HuH-7 (cell line): ENCODE data around the gene MAP3K21.

Experiments used
- DNase-seq: peaks from one replicate; pipeline ENCODE4 v3.0.0; 2011; ENCODE audit warnings: low spot score

The MAP3K21 gene

GRCh38 chr1:233359905-233360304 is 32.4 kb downstream of the MAP3K21 start:
- no peak for DNase-seq

- DNase-seq = no peak
These were observed 33.1 kb downstream of the MAP3K21 start for GRCh38 chr1:233360525-233361102.

- no peak for DNase-seq
These were observed 34.4 kb downstream of the MAP3K21 start for GRCh38 chr1:233361876-233362275.

GRCh38 chr1:233362743-233363142 is 35.2 kb downstream of the MAP3K21 start:
- DNase-seq = no peak

- DNase-seq = no peak
These were observed 36.5 kb downstream of the MAP3K21 start for GRCh38 chr1:233364026-233364425.

GRCh38 chr1:233364695-233365539 is 37.4 kb downstream of the MAP3K21 start:
- no peak for DNase-seq

GRCh38 chr1:233366575-233366974 is 39.1 kb downstream of the MAP3K21 start:
- DNase-seq = no peak

GRCh38 chr1:233367057-233367803 is 39.7 kb downstream of the MAP3K21 start:
- no peak for DNase-seq

- DNase-seq = no peak
These were observed 40.7 kb downstream of the MAP3K21 start for GRCh38 chr1:233368106-233368788.

- no peak for DNase-seq
These were observed 41.2 kb downstream of the MAP3K21 start for GRCh38 chr1:233368789-233369130.

- DNase-seq = no peak
These were observed 44.9 kb downstream of the MAP3K21 start for GRCh38 chr1:233372218-233373120.

- DNase-seq = no peak
These were observed 45.7 kb downstream of the MAP3K21 start for GRCh38 chr1:233373226-233373625.

GRCh38 chr1:233375653-233376052 is 48.1 kb downstream of the MAP3K21 start:
- DNase-seq = no peak

GRCh38 chr1:233376382-233377110 is 49.0 kb downstream of the MAP3K21 start:
- no peak for DNase-seq

GRCh38 chr1:233379869-233380438 is 52.4 kb downstream of the MAP3K21 start:
- DNase-seq = no peak

GRCh38 chr1:233381806-233382205 is 54.3 kb downstream of the MAP3K21 start:
- no peak for DNase-seq

GRCh38 chr1:233383984-233384383 is 56.5 kb downstream of the MAP3K21 start:
- no peak for DNase-seq

GRCh38 chr1:233386336-233386735 is 58.8 kb downstream of the MAP3K21 start:
- no peak for DNase-seq

- no peak for DNase-seq
These were observed 60.1 kb downstream of the MAP3K21 start for GRCh38 chr1:233387585-233387984.

GRCh38 chr1:233389169-233389568 is 61.6 kb downstream of the MAP3K21 start:
- no peak for DNase-seq
